GM13976 (cell line): ENCODE measurements around the gene CALML4.

Experiments used
- DNase-seq: peaks from one replicate; pipeline ENCODE4 v3.0.0; 2012; ENCODE audit warnings: low spot score
- in situ Hi-C: fragments of 300-500 bp; cut with MboI; formaldehyde crosslinking; loops from one replicate; pipeline ENCODE4 v1.12.0; 2022; ENCODE audit warnings: low sequenced_read_pairs, mixed read lengths, inconsistent platforms; ENCODE audit not compliant: unreplicated experiment
- TF ChIP-seq, protein P1 (sequence below): IDR thresholded peaks from 2 replicates; pipeline ENCODE4 v1.5.1; 2012; ENCODE audit warnings: borderline replicate concordance, mild to moderate bottlenecking; ENCODE audit not compliant: insufficient read depth; ENCODE audit errors: extremely low read depth, missing control alignments, control extremely low read depth

The CALML4 gene

DNA sequence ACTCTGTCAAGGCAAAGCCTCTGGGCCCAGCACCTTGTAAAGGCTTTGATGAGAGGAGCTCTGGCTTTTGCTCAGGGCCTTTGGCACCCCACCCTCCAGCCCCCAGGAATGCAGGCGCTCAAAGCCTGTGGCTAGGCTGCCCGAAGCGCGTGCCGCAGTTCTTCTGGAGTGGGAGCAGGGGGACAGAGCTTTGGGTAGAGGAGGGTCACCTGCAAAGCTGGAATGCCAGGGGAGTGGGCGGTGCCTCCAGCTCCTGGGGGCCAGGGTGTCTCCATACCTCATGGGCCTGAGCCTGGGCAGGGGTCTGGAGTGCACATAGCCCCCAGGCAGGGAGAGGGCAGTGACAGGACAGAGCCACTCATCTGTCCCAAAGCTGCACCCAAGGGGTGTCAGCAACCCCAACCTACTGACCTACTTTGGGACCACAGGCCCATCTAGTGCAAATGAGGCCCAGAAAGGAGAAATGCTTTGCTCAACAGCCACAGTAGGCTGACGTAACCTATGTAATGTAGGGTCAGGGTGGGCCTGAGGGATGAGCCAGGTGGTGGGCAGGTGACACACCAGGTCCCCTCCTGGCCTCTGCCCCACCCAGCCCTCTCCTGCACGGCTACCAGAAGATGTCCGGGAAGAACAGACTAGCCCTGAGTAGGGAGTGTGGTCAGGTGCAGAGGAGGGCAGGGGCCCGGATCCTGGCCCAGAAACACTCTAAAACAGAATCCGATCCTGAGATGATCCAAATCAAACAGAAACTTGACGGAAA lies 2.2 kb upstream of the CALML4 start:
- in situ Hi-C loops, result no loop called here
- TF ChIP-seq, protein P1, sequence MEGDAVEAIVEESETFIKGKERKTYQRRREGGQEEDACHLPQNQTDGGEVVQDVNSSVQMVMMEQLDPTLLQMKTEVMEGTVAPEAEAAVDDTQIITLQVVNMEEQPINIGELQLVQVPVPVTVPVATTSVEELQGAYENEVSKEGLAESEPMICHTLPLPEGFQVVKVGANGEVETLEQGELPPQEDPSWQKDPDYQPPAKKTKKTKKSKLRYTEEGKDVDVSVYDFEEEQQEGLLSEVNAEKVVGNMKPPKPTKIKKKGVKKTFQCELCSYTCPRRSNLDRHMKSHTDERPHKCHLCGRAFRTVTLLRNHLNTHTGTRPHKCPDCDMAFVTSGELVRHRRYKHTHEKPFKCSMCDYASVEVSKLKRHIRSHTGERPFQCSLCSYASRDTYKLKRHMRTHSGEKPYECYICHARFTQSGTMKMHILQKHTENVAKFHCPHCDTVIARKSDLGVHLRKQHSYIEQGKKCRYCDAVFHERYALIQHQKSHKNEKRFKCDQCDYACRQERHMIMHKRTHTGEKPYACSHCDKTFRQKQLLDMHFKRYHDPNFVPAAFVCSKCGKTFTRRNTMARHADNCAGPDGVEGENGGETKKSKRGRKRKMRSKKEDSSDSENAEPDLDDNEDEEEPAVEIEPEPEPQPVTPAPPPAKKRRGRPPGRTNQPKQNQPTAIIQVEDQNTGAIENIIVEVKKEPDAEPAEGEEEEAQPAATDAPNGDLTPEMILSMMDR, result no peak
- DNase-seq, result no peak

DNA sequence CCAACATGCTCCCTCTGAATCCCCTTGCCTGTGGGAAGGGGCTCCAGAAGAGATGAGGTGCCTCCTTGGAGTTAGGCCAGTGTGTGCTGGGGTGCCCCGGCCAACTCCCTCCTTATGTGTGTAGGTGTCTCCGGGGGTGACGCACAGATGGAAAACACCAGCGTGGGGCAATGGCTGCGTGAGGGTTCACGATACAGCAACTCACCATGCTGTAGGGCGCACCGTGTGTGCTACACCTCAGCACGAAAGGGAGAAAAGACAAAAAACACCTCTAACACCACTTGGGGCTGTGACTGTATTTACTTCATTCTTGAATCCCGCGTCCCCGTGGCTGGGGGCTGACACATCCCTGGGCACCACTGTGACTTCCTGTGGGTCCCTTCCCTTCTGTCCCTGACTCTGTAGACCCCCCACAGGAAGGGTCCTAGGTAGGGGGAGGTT lies 1.6 kb upstream of the CALML4 start:
- TF ChIP-seq, protein P1, result no peak
- in situ Hi-C loops, result no loop called here
- DNase-seq, result no peak

- TF ChIP-seq, protein P1, result no peak
- in situ Hi-C loops, result no loop called here
- DNase-seq, result no peak
These were observed 915 bp upstream of the CALML4 start for GRCh38 chr15:68205954-68206539.

- in situ Hi-C loops, result no loop called here
These were observed 419 bp upstream of the CALML4 start for GRCh38 chr15:68205558-68205944.

DNA sequence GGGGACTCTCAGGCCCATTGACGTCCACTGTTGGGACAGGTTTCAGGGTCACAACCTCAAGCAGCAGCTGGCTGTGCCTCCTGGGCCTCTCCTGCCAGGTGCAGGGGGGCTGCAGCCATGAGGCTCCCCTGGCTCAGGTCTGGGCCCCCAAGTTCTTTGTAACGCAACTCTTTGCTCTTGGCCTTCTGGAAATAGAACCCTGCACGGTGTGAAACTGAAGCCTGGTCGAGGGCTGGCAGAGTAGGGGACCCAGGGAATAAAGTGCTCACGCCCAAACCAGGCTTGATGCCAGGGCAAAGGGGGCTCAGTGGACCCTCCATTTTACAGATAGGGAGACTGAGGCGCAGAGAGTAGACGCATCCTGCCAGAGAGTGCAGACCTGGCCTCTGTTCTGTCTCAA lies 771 bp downstream of the CALML4 start:
- no peak for DNase-seq
- in situ Hi-C loops, result no loop called here
- TF ChIP-seq, protein P1, result no peak

More at GRCh38 chr15:68205558-68205944, 419 bp upstream of the CALML4 start:
- TF ChIP-seq, protein P1, result no peak
- DNase-seq, result no peak

DNA sequence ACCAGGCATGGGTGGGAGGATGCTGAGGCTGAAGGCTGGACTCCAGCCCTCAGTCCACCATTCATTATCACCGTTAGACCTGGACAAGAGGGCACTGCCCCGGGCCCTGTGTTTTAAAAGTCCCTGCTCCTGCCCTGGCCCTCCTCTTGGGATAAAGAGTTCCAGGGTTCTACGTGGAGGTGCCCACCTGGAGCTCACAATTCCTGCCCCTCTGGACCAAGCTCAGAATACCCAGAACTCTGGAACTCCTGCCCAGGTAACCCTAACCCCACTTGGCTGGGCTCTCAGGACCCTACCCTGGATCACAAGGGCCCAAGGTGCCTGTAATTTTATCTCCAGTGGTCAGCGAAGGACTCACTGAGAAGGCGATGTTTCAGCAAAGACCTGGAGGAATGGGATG lies 1.2 kb downstream of the CALML4 start:
- DNase-seq, result no peak
- TF ChIP-seq, protein P1, result no peak
- in situ Hi-C loops, result no loop called here
